HepG2 (cell line): Measurements from ENCODE around the gene MGMT.

Source experiments
- BHLHE40 ChIP-seq: IDR thresholded peaks from 2 replicates; pipeline ENCODE4 v1.6.1; 2011; ENCODE audit warnings: low read length, improper control_type of control experiment
- FOSL1 ChIP-seq: sonication (generic); formaldehyde crosslinking; IDR thresholded peaks from 2 replicates; pipeline ENCODE4 v1.9.0; 2021; ENCODE audit warnings: missing genetic modification reagents, borderline replicate concordance
- MATR3 ChIP-seq: sonication (generic); formaldehyde crosslinking; IDR thresholded peaks from 2 replicates; pipeline ENCODE4 v1.4.0; 2020; ENCODE audit warnings: missing genetic modification reagents
- RBM39 ChIP-seq: fragments of 200-400 bp; formaldehyde crosslinking; IDR thresholded peaks from one replicate; pipeline ENCODE4 v1.6.1; 2018; ENCODE audit warnings: antibody characterized with exemption, mild to moderate bottlenecking, low read depth, low read length; ENCODE audit not compliant: poor library complexity, severe bottlenecking
- SIN3A ChIP-seq: IDR thresholded peaks from 2 replicates; pipeline ENCODE4 v1.6.1; 2011; ENCODE audit warnings: low read depth, mild to moderate bottlenecking, control low read depth, low read length, borderline replicate concordance
- STAG1 ChIP-seq: sonication (generic); formaldehyde crosslinking; IDR thresholded peaks from 2 replicates; pipeline ENCODE4 v1.4.0; 2020; ENCODE audit warnings: missing genetic modification reagents
- TEAD3 ChIP-seq: optimal IDR thresholded peaks from 2 replicates; pipeline ENCODE3; 2016; ENCODE audit warnings: borderline replicate concordance
- TF ChIP-seq, protein P1 (sequence below): sonication (generic); formaldehyde crosslinking; IDR thresholded peaks from 2 replicates; pipeline ENCODE4 v1.4.0; 2020; ENCODE audit warnings: missing genetic modification reagents, borderline replicate concordance
- TF ChIP-seq, protein P2 (sequence below): sonication (generic); formaldehyde crosslinking; IDR thresholded peaks from 2 replicates; pipeline ENCODE4 v1.5.0; 2020; ENCODE audit warnings: mild to moderate bottlenecking, missing genetic modification reagents, moderate library complexity
- TF ChIP-seq, protein P3 (sequence below): IDR thresholded peaks from 2 replicates; pipeline ENCODE4 v1.6.1; 2016; ENCODE audit warnings: missing biosample characterization, missing genetic modification reagents, low read depth
- TF ChIP-seq, protein P4 (sequence below): sonication (generic); formaldehyde crosslinking; IDR thresholded peaks from 2 replicates; pipeline ENCODE4 v1.5.1; 2020; ENCODE audit warnings: mild to moderate bottlenecking, missing genetic modification reagents, moderate library complexity
- TF ChIP-seq, protein P5 (sequence below): IDR thresholded peaks from 2 replicates; pipeline ENCODE4 v1.6.1; 2012; ENCODE audit warnings: inconsistent platforms

DNA sequence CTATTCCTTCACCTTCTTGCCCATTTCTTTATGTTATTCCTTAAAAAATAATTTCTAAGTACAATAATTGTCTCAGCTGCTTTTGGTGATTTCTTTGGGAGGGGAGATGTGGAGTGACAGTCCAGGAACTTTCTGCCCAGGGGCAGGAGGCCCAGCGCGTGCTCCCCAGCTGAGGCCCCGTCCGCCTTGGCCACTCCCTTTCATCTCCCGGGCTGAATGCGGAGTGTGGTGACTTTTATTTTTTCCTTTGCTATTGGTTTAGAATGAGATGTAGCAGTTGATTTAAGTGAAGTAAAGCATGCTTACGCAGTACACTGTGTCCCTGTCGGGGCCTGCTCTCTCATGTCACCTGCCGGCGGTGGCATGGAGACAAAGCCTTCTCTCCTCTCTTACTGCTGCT, 141.6 kb downstream of the MGMT start:
- TF ChIP-seq STAG1 (CRISPR knock-in tag) = no peak
- TF ChIP-seq, protein P1, sequence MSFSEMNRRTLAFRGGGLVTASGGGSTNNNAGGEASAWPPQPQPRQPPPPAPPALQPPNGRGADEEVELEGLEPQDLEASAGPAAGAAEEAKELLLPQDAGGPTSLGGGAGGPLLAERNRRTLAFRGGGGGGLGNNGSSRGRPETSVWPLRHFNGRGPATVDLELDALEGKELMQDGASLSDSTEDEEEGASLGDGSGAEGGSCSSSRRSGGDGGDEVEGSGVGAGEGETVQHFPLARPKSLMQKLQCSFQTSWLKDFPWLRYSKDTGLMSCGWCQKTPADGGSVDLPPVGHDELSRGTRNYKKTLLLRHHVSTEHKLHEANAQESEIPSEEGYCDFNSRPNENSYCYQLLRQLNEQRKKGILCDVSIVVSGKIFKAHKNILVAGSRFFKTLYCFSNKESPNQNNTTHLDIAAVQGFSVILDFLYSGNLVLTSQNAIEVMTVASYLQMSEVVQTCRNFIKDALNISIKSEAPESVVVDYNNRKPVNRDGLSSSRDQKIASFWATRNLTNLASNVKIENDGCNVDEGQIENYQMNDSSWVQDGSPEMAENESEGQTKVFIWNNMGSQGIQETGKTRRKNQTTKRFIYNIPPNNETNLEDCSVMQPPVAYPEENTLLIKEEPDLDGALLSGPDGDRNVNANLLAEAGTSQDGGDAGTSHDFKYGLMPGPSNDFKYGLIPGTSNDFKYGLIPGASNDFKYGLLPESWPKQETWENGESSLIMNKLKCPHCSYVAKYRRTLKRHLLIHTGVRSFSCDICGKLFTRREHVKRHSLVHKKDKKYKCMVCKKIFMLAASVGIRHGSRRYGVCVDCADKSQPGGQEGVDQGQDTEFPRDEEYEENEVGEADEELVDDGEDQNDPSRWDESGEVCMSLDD = no peak
- no peak for TF ChIP-seq RBM39
- TF ChIP-seq, protein P2, sequence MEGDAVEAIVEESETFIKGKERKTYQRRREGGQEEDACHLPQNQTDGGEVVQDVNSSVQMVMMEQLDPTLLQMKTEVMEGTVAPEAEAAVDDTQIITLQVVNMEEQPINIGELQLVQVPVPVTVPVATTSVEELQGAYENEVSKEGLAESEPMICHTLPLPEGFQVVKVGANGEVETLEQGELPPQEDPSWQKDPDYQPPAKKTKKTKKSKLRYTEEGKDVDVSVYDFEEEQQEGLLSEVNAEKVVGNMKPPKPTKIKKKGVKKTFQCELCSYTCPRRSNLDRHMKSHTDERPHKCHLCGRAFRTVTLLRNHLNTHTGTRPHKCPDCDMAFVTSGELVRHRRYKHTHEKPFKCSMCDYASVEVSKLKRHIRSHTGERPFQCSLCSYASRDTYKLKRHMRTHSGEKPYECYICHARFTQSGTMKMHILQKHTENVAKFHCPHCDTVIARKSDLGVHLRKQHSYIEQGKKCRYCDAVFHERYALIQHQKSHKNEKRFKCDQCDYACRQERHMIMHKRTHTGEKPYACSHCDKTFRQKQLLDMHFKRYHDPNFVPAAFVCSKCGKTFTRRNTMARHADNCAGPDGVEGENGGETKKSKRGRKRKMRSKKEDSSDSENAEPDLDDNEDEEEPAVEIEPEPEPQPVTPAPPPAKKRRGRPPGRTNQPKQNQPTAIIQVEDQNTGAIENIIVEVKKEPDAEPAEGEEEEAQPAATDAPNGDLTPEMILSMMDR (CRISPR knock-in tag) = no peak
- TF ChIP-seq FOSL1 = no peak
- TF ChIP-seq, protein P3, sequence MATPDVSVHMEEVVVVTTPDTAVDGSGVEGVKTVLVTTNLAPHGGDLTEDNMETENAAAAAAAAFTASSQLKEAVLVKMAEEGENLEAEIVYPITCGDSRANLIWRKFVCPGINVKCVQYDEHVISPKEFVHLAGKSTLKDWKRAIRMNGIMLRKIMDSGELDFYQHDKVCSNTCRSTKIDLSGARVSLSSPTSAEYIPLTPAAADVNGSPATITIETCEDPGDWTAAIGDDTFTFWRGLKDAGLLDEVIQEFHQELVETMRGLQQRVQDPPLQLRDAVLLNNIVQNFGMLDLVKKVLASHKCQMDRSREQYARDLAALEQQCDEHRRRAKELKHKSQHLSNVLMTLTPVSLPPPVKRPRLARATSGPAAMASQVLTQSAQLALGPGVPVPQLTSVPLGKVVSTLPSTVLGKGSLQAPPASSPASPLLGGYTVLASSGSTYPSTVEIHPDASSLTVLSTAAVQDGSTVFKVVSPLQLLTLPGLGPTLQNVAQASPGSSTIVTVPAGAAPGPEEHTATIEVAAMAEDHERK (CRISPR knock-in tag) = no peak
- TF ChIP-seq MATR3 (CRISPR knock-in tag) = no peak
- TF ChIP-seq, protein P4, sequence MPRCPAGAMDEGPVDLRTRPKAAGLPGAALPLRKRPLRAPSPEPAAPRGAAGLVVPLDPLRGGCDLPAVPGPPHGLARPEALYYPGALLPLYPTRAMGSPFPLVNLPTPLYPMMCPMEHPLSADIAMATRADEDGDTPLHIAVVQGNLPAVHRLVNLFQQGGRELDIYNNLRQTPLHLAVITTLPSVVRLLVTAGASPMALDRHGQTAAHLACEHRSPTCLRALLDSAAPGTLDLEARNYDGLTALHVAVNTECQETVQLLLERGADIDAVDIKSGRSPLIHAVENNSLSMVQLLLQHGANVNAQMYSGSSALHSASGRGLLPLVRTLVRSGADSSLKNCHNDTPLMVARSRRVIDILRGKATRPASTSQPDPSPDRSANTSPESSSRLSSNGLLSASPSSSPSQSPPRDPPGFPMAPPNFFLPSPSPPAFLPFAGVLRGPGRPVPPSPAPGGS (CRISPR knock-in tag) = no peak
- TF ChIP-seq SIN3A = no peak
- TF ChIP-seq TEAD3 (CRISPR knock-in tag) = no peak
- TF ChIP-seq, protein P5, sequence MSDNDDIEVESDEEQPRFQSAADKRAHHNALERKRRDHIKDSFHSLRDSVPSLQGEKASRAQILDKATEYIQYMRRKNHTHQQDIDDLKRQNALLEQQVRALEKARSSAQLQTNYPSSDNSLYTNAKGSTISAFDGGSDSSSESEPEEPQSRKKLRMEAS = no peak
- TF ChIP-seq BHLHE40 = no peak
